OCI-LY3 (cell line): ENCODE measurements around the gene AHNAK2.

Source experiments
- EZH2phosphoT487 ChIP-seq: fragments of 200-600 bp; shearing (Covaris generic); IDR thresholded peaks from 2 replicates; pipeline ENCODE4 v1.6.1; 2018; ENCODE audit warnings: antibody characterized with exemption, mixed run types, low read depth
- TF ChIP-seq, protein P1 (sequence below): fragments of 200-600, 300-600 bp; sonication (generic); IDR thresholded peaks from 2 replicates; pipeline ENCODE4 v1.5.1; 2014; ENCODE audit warnings: antibody characterized with exemption, low read length, low read depth

DNA sequence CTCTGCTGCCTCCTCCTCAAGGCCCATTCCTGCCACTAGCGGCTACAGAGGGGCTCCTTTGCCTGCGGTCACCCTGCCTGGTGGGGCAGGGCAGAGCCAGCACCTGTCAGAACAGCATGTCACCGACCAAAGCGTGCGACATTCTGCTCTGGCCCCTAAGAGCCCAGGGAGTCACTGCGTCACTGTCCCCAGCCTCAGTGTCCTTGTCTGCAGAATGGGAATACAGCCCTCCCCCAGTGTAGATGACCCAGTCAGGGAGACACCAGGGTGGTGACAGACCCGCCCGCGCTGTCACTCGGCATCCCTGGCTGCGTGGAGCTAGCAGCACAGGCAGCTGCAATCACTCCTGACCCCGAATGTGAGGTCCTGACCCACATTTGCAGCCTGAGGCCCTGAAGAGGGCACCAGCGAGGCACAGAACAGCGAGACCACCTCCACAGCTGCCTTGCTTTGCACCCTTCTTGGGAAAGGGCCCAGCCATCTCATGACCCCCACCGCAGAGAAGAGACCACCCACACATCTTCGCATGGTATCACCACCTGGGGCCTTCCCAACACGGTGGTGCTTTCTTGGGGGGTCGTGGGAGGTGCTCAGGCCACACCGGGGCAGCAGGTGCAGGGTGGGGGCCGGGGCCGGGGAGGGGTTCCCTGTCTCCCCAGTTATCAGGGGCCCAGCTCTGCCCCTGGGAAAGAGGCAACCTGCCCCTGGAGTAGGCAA, 2.5 kb downstream of the AHNAK2 start:
- TF ChIP-seq, protein P1, sequence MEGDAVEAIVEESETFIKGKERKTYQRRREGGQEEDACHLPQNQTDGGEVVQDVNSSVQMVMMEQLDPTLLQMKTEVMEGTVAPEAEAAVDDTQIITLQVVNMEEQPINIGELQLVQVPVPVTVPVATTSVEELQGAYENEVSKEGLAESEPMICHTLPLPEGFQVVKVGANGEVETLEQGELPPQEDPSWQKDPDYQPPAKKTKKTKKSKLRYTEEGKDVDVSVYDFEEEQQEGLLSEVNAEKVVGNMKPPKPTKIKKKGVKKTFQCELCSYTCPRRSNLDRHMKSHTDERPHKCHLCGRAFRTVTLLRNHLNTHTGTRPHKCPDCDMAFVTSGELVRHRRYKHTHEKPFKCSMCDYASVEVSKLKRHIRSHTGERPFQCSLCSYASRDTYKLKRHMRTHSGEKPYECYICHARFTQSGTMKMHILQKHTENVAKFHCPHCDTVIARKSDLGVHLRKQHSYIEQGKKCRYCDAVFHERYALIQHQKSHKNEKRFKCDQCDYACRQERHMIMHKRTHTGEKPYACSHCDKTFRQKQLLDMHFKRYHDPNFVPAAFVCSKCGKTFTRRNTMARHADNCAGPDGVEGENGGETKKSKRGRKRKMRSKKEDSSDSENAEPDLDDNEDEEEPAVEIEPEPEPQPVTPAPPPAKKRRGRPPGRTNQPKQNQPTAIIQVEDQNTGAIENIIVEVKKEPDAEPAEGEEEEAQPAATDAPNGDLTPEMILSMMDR: no peak; the same call in none of the 2 replicates
- no peak for TF ChIP-seq EZH2phosphoT487
